ENCODE measurements around the gene DGKD. TPM values are rescaled to one million over a fixed set of nuclear protein-coding genes. Genes with fewer than 3 reads are reported as not detected.

Gene DGKD
- total RNA-seq, 1 experiment from 2014 or later = 52.0 TPM

GRCh38 chr2:233311241-233311926 is 42.9 kb upstream of the DGKD start:
- CTCF ChIA-PET = no interaction called here
- H3K4me1 ChIP-seq (ENCODE audit: control insufficient read depth in 1 of 2, insufficient read depth in 2 of 2, low read length in 2 of 2) = peaks cover 0 to 6% of the 10 kb centered on the region in 2 experiments; a peak in 2 of 4 replicates
- intact Hi-C loops (cut with micrococcal nuclease) = no loop called here
- H3K9me3 ChIP-seq (ENCODE audit: control insufficient read depth in 1 of 2, insufficient read depth in 1 of 2, low read depth in 1 of 2, low read length in 2 of 2) = no peaks in the 10 kb centered on the region
- POLR2A ChIA-PET = no interaction called here
- DNase-seq (ENCODE audit: low read depth, low spot score) (no peak), ATAC-seq (no peak)
- no peak overlapping the region for H3K27ac ChIP-seq (ENCODE audit: low read depth, low read length)
- TF ChIP-seq JUND (IDR thresholded peaks at IDR 0.05) (no peak), SIN3A (IDR thresholded peaks at IDR 0.05; ENCODE audit: low read depth) (no peak), MAX (IDR thresholded peaks at IDR 0.05) (no peak), EGR1 (IDR thresholded peaks at IDR 0.05; ENCODE audit: low read depth) (no peak), FOSL1 (IDR thresholded peaks at IDR 0.05; ENCODE audit: low read depth) (no peak), SRF (IDR thresholded peaks at IDR 0.05; ENCODE audit: low read depth) (no peak), ZFX (IDR thresholded peaks at IDR 0.05) (no peak), ELF1 (IDR thresholded peaks at IDR 0.05; ENCODE audit: borderline replicate concordance, low read depth) (no peak), ZNF274 (IDR thresholded peaks at IDR 0.05; ENCODE audit: low read depth, low read length) (no peak), EZH2 (IDR thresholded peaks at IDR 0.05) (no peak), POLR2A (IDR thresholded peaks at IDR 0.05; ENCODE audit: borderline replicate concordance, extremely low read depth, insufficient read depth, insufficient read length) (no peak), RAD21 (IDR thresholded peaks at IDR 0.05; ENCODE audit: low read depth) (no peak)
- TF ChIP-seq, protein P1, sequence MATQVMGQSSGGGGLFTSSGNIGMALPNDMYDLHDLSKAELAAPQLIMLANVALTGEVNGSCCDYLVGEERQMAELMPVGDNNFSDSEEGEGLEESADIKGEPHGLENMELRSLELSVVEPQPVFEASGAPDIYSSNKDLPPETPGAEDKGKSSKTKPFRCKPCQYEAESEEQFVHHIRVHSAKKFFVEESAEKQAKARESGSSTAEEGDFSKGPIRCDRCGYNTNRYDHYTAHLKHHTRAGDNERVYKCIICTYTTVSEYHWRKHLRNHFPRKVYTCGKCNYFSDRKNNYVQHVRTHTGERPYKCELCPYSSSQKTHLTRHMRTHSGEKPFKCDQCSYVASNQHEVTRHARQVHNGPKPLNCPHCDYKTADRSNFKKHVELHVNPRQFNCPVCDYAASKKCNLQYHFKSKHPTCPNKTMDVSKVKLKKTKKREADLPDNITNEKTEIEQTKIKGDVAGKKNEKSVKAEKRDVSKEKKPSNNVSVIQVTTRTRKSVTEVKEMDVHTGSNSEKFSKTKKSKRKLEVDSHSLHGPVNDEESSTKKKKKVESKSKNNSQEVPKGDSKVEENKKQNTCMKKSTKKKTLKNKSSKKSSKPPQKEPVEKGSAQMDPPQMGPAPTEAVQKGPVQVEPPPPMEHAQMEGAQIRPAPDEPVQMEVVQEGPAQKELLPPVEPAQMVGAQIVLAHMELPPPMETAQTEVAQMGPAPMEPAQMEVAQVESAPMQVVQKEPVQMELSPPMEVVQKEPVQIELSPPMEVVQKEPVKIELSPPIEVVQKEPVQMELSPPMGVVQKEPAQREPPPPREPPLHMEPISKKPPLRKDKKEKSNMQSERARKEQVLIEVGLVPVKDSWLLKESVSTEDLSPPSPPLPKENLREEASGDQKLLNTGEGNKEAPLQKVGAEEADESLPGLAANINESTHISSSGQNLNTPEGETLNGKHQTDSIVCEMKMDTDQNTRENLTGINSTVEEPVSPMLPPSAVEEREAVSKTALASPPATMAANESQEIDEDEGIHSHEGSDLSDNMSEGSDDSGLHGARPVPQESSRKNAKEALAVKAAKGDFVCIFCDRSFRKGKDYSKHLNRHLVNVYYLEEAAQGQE (IDR thresholded peaks at IDR 0.05; ENCODE audit: low read depth) = no peak
- H3K79me2 ChIP-seq (ENCODE audit: insufficient read depth, low read length) = no peaks in the 10 kb centered on the region
- no TSS peak for BruUV-seq (replicated peaks)
- H3K4me2 ChIP-seq (ENCODE audit: low read length) = no peak overlapping the region
- no peaks in the 10 kb centered on the region for H3K27me3 ChIP-seq (ENCODE audit: insufficient read depth, low read length)
- no peaks in the 10 kb centered on the region for H3K36me3 ChIP-seq (ENCODE audit: control insufficient read depth in 1 of 2, insufficient read depth in 2 of 2, low read length in 2 of 2)
- no peaks in the 10 kb centered on the region for H3K9me2 ChIP-seq (ENCODE audit: insufficient read depth)
- H3K4me3 ChIP-seq (replicated peaks in 1 of 2; ENCODE audit: low read depth in 1 of 2, low read length in 2 of 2) = no peak overlapping the region
- H4K20me1 ChIP-seq (ENCODE audit: insufficient read depth) = no peaks in the 10 kb centered on the region
- RAD21 ChIA-PET (ENCODE audit: low non-redundant PET in 1 of 2, low total read pairs in 2 of 2, uncharacterized antibody in 2 of 2, unreplicated experiment in 2 of 2) = no interaction called here
- no peak overlapping the region for H2AFZ ChIP-seq (ENCODE audit: low read depth, low read length, poor library complexity, severe bottlenecking)
- H3K9ac ChIP-seq (ENCODE audit: low read length) = no peak overlapping the region
